Vagina (tissue), 2 donors: ENCODE measurements around the gene PPFIA3. TPM values are rescaled to one million over a fixed set of nuclear protein-coding genes. Genes with fewer than 3 reads are reported as not detected.

Experiments used
- DNase-seq, 2 donors: peaks; one replicate each; pipeline ENCODE4 v3.0.0-alpha.2; 2017; ENCODE audit errors: extremely low spot score in 2 of 2
- H3K27ac ChIP-seq: fragments of 200-600 bp; sonication (generic); one replicate; pipeline ENCODE4 v1.5.1; 2019
- H3K27me3 ChIP-seq: fragments of 200-600 bp; sonication (generic); one replicate; pipeline ENCODE4 v1.5.1; 2019
- H3K36me3 ChIP-seq, 2 donors: fragments of 200-600 bp; sonication (generic); one replicate each; pipeline ENCODE4 v1.5.1; 2017 to 2019
- H3K4me1 ChIP-seq: fragments of 200-600 bp; sonication (generic); one replicate; pipeline ENCODE4 v1.5.1; 2019
- H3K4me3 ChIP-seq, 2 donors: fragments of 200-600 bp; sonication (generic); 1 replicate in 1 of 2; 2 replicates in 1 of 2; pipeline ENCODE4 v1.5.1; 2016 to 2019
- H3K9me3 ChIP-seq: fragments of 200-600 bp; sonication (generic); one replicate; pipeline ENCODE4 v1.5.1; 2019
- CTCF ChIP-seq, 3 experiments: fragments of 450-650 bp in 2 of 3; fragments of 200-600 bp in 1 of 3; sonication (generic) in 1 of 3; IDR thresholded peaks; one replicate each; pipeline ENCODE4 v1.5.1; 2017 to 2019; ENCODE audit warnings: antibody characterized with exemption in 3 of 3, mild to moderate bottlenecking in 2 of 3, moderate library complexity in 2 of 3
- POLR2A ChIP-seq, 2 donors: fragments of 450-650 bp; IDR thresholded peaks; one replicate each; pipeline ENCODE4 v1.6.1; 2017; ENCODE audit warnings: antibody characterized with exemption in 2 of 2, mild to moderate bottlenecking in 2 of 2, moderate library complexity in 2 of 2
- POLR2AphosphoS5 ChIP-seq, 2 donors: sonication (generic); formaldehyde crosslinking; IDR thresholded peaks; one replicate each; pipeline ENCODE4 v1.9.0; 2017; ENCODE audit warnings: antibody characterized with exemption in 2 of 2, mild to moderate bottlenecking in 2 of 2, low read depth in 1 of 2; ENCODE audit not compliant: insufficient read depth in 1 of 2
- intact Hi-C: fragments of 100-400 bp; cut with DNase I; formaldehyde crosslinking; loops from one replicate; pipeline ENCODE4 v1.15.1; 2023
- total RNA-seq: library from RNA; depleted of rRNA; stranded (reverse); fragments of >200 nt; gene quantifications from one replicate; pipeline ENCODE4 v1.2.3, GENCODE V29; 2016

Gene PPFIA3
- total RNA-seq, 1 donor from 2014 or later, result 4.7 TPM

GRCh38 chr19:49092686-49093085 lies 26.7 kb upstream of the PPFIA3 start:
- H3K4me3 ChIP-seq, result no peak overlapping the region
- H3K9me3 ChIP-seq, result no peaks in the 10 kb centered on the region
- no peaks in the 10 kb centered on the region for H3K27me3 ChIP-seq
- H3K36me3 ChIP-seq, result peaks cover 4 to 75% of the 10 kb centered on the region in 2 donors
- no peak overlapping the region for H3K27ac ChIP-seq
- DNase-seq, result no peak
- peaks cover 14% of the 10 kb centered on the region for H3K4me1 ChIP-seq
- intact Hi-C loops, result no loop called here
- no peak for TF ChIP-seq CTCF (IDR thresholded peaks at IDR 0.05)
- TF ChIP-seq POLR2A (IDR thresholded peaks at IDR 0.05), result no peak
- TF ChIP-seq POLR2AphosphoS5 (IDR thresholded peaks at IDR 0.05; ENCODE audit: insufficient read depth in 1 of 2, low read depth in 1 of 2), result no peak

GRCh38 chr19:49094505-49095482 lies 24.6 kb upstream of the PPFIA3 start:
- intact Hi-C loops, result loop anchor here (5.0 kb wide), 2 partner anchors 53 to 108 kb away; no protein-coding TSS in a partner anchor

GRCh38 chr19:49097453-49098288 lies 21.7 kb upstream of the PPFIA3 start:
- Histone ChIP-seq H3K4me3 (no peak overlapping the region), H3K9me3 (no peaks in the 10 kb centered on the region), H3K36me3 (peaks cover 5 to 83% of the 10 kb centered on the region in 2 donors), H3K4me1 (peaks cover 11% of the 10 kb centered on the region), H3K27me3 (no peaks in the 10 kb centered on the region), H3K27ac (no peak overlapping the region)
- intact Hi-C loops, result loop anchor here (5.0 kb wide), 2 partner anchors 50 to 105 kb away; no protein-coding TSS in a partner anchor
- TF ChIP-seq CTCF (IDR thresholded peaks at IDR 0.05) (peak; percentile 90 to 97 (median 91)), POLR2A (IDR thresholded peaks at IDR 0.05) (no peak), POLR2AphosphoS5 (IDR thresholded peaks at IDR 0.05; ENCODE audit: insufficient read depth in 1 of 2, low read depth in 1 of 2) (no peak)
- DNase-seq, result no peak

More at GRCh38 chr19:49094505-49095482, 24.6 kb upstream of the PPFIA3 start:
- Histone ChIP-seq H3K9me3 (no peaks in the 10 kb centered on the region), H3K36me3 (peaks cover 10 to 83% of the 10 kb centered on the region in 2 donors), H3K4me1 (peaks cover 11% of the 10 kb centered on the region), H3K4me3 (no peak overlapping the region), H3K27ac (no peak overlapping the region), H3K27me3 (no peaks in the 10 kb centered on the region)
- no peak for DNase-seq
- no peak for TF ChIP-seq POLR2A (IDR thresholded peaks at IDR 0.05)
- TF ChIP-seq CTCF (IDR thresholded peaks at IDR 0.05), result no peak
- no peak for TF ChIP-seq POLR2AphosphoS5 (IDR thresholded peaks at IDR 0.05; ENCODE audit: insufficient read depth in 1 of 2, low read depth in 1 of 2)

- Histone ChIP-seq H3K27me3 (no peaks in the 10 kb centered on the region), H3K27ac (no peak overlapping the region)
- DNase-seq, result no peak
These were observed 20.5 kb upstream of the PPFIA3 start for GRCh38 chr19:49098795-49099194.

More at GRCh38 chr19:49098795-49099194, 20.5 kb upstream of the PPFIA3 start:
- no peaks in the 10 kb centered on the region for H3K9me3 ChIP-seq
- no peak overlapping the region for H3K4me3 ChIP-seq
- H3K4me1 ChIP-seq, result peaks cover 11% of the 10 kb centered on the region
- H3K36me3 ChIP-seq, result peaks cover 5 to 83% of the 10 kb centered on the region in 2 donors
- no peak for TF ChIP-seq POLR2AphosphoS5 (IDR thresholded peaks at IDR 0.05; ENCODE audit: insufficient read depth in 1 of 2, low read depth in 1 of 2)
- TF ChIP-seq CTCF (IDR thresholded peaks at IDR 0.05), result no peak
- TF ChIP-seq POLR2A (IDR thresholded peaks at IDR 0.05), result no peak
- intact Hi-C loops, result loop anchor here (5.0 kb wide), 2 partner anchors 49 to 104 kb away; no protein-coding TSS in a partner anchor
